K562 (cell line): Measurements from ENCODE around the gene DYRK4. TPM values are rescaled to one million over a fixed set of nuclear protein-coding genes. Genes with fewer than 3 reads are reported as not detected.

ENCODE experiments used
- CHD7 ChIP-seq: fragments of 200-600 bp; sonication (generic); IDR thresholded peaks from one replicate; pipeline ENCODE4 v1.6.1; 2012; ENCODE audit warnings: mild to moderate bottlenecking, low read depth, low read length, inconsistent platforms
- ILF3 ChIP-seq: fragments of 450-650 bp; IDR thresholded peaks from 2 replicates; pipeline ENCODE4 v1.6.1; 2018; ENCODE audit warnings: antibody characterized with exemption, mild to moderate bottlenecking, moderate library complexity, borderline replicate concordance
- MAFF ChIP-seq: IDR thresholded peaks from 2 replicates; pipeline ENCODE4 v1.6.1; 2012; ENCODE audit warnings: low read length, improper control_type of control experiment
- MECOM ChIP-seq: fragments of 250-450 bp; sonication (Bioruptor Pico); IDR thresholded peaks from 2 replicates; pipeline ENCODE4 v1.8.0; 2022; ENCODE audit warnings: inconsistent platforms
- MEF2D ChIP-seq: conservative IDR thresholded peaks from 2 replicates; pipeline ENCODE4 v1.6.1; 2016; ENCODE audit warnings: low read depth, missing genetic modification characterization, missing compliant biosample characterization
- TBP ChIP-seq: optimal IDR thresholded peaks from 2 replicates; pipeline ENCODE3; 2011; ENCODE audit warnings: low read depth, low read length, improper control_type of control experiment
- ZBTB11 ChIP-seq, 3 experiments: fragments of 200-800 bp in 1 of 3; fragments of 250-450 bp in 1 of 3; fragments of 450-650 bp in 1 of 3; sonication (Bioruptor Pico) in 1 of 3; sonication (Bioruptor generic) in 1 of 3; formaldehyde crosslinking in 1 of 3; IDR thresholded peaks; 2 replicates each; pipeline versions ENCODE4 v1.6.1 to v1.8.0; 2016 to 2022; ENCODE audit warnings: mild to moderate bottlenecking in 2 of 3, missing genetic modification characterization in 2 of 3, missing compliant biosample characterization in 1 of 3, moderate library complexity in 1 of 3
- ZNF3 ChIP-seq: fragments of 250-450 bp; sonication (Bioruptor Pico); IDR thresholded peaks from 2 replicates; pipeline ENCODE4 v1.5.0; 2021; ENCODE audit warnings: mild to moderate bottlenecking, moderate library complexity
- ZNF695 ChIP-seq: fragments of 450-650 bp; formaldehyde crosslinking; IDR thresholded peaks from 2 replicates; pipeline ENCODE4 v1.4.0; 2020; ENCODE audit warnings: mild to moderate bottlenecking, moderate library complexity
- polyA plus RNA-seq, 8 experiments: library from polyadenylated mRNA; depleted of rRNA in 4 of 8; stranded (reverse) in 5 of 8; unstranded in 3 of 8; fragments of >200 nt; fragmentation: Nextera tagmentation in 2 of 8; fragmentation: Illumina TruSeq in 1 of 8; extraction: Ambion mirVana in 2 of 8; extraction: Trizol in 1 of 8; gene quantifications; 2 replicates each; pipeline versions ENCODE4 v1.2.1 to v1.2.3, GENCODE V29; 2011 to 2014; ENCODE audit warnings: inconsistent platforms in 1 of 8, missing spikeins in 1 of 8
- total RNA-seq, 7 experiments: library from RNA; depleted of rRNA in 6 of 7; stranded (reverse); fragments of >200 nt in 6 of 7; fragmentation: Illumina TruSeq in 2 of 7; extraction: Trizol in 2 of 7; gene quantifications; 2 replicates each; pipeline versions ENCODE4 v1.2.1 to v1.2.3, GENCODE V29; 2011 to 2021; ENCODE audit warnings: low replicate concordance in 1 of 7
- TF ChIP-seq, protein P1 (sequence below): IDR thresholded peaks from 3 replicates; pipeline ENCODE4 v1.6.1; 2011; ENCODE audit warnings: borderline replicate concordance, mild to moderate bottlenecking, moderate library complexity; ENCODE audit not compliant: insufficient read length; ENCODE audit errors: extremely low read depth

The DYRK4 gene
- total and polyA plus RNA-seq, 9 of the 15 experiments (the other 6 are each of a cell fraction or from before 2014, with no cell fraction given) = 13.4 to 37.4 (median 22.2) TPM

GRCh38 chr12:4555804-4556203 is 6.2 kb upstream of the DYRK4 start (continued):
- TF ChIP-seq CHD7 (no peak), MAFF (no peak), MECOM (no peak), ZNF695 (CRISPR knock-in tag) (no peak), ZNF3 (no peak), MEF2D (tag) (no peak), ZBTB11 (CRISPR knock-in tag; IDR thresholded peaks at IDR 0.05) (no peak), ILF3 (no peak), TBP (no peak)
- TF ChIP-seq, protein P1, sequence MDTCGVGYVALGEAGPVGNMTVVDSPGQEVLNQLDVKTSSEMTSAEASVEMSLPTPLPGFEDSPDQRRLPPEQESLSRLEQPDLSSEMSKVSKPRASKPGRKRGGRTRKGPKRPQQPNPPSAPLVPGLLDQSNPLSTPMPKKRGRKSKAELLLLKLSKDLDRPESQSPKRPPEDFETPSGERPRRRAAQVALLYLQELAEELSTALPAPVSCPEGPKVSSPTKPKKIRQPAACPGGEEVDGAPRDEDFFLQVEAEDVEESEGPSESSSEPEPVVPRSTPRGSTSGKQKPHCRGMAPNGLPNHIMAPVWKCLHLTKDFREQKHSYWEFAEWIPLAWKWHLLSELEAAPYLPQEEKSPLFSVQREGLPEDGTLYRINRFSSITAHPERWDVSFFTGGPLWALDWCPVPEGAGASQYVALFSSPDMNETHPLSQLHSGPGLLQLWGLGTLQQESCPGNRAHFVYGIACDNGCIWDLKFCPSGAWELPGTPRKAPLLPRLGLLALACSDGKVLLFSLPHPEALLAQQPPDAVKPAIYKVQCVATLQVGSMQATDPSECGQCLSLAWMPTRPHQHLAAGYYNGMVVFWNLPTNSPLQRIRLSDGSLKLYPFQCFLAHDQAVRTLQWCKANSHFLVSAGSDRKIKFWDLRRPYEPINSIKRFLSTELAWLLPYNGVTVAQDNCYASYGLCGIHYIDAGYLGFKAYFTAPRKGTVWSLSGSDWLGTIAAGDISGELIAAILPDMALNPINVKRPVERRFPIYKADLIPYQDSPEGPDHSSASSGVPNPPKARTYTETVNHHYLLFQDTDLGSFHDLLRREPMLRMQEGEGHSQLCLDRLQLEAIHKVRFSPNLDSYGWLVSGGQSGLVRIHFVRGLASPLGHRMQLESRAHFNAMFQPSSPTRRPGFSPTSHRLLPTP = no peak
